22Rv1 (cell line): ENCODE results near the gene USP30.

ENCODE experiments used
- ZFX ChIP-seq: fragments of 450-650 bp; IDR thresholded peaks from 2 replicates; pipeline ENCODE4 v1.6.1; 2017; ENCODE audit warnings: antibody characterized with exemption, borderline replicate concordance
- TF ChIP-seq, protein P1 (sequence below): fragments of 450-650 bp; IDR thresholded peaks from 2 replicates; pipeline ENCODE4 v1.5.1; 2017; ENCODE audit warnings: mild to moderate bottlenecking

DNA sequence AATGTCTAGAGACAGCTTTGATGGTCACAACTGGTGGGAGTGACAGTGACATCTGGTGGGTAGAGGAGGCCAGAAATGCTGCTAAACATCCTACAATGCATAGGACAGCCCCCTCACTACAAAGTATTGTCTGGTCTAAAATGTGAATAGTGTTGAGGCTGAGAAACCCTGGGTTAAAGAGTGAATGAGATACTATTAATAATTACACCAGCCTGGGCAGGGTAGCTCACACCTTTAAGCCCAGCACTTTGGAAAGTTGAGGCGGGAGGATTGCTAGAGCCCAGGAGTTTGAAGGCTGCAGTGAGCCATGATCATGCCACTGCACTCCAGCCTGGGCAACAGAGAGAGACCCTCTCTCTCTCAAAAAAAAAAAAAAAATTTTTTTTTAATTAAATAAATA lies 42.6 kb upstream of the USP30 start:
- TF ChIP-seq, protein P1, sequence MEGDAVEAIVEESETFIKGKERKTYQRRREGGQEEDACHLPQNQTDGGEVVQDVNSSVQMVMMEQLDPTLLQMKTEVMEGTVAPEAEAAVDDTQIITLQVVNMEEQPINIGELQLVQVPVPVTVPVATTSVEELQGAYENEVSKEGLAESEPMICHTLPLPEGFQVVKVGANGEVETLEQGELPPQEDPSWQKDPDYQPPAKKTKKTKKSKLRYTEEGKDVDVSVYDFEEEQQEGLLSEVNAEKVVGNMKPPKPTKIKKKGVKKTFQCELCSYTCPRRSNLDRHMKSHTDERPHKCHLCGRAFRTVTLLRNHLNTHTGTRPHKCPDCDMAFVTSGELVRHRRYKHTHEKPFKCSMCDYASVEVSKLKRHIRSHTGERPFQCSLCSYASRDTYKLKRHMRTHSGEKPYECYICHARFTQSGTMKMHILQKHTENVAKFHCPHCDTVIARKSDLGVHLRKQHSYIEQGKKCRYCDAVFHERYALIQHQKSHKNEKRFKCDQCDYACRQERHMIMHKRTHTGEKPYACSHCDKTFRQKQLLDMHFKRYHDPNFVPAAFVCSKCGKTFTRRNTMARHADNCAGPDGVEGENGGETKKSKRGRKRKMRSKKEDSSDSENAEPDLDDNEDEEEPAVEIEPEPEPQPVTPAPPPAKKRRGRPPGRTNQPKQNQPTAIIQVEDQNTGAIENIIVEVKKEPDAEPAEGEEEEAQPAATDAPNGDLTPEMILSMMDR, result no peak
- no peak for TF ChIP-seq ZFX
